ENCODE data around the gene CKAP2L.

CKAP2L gene, protein sequence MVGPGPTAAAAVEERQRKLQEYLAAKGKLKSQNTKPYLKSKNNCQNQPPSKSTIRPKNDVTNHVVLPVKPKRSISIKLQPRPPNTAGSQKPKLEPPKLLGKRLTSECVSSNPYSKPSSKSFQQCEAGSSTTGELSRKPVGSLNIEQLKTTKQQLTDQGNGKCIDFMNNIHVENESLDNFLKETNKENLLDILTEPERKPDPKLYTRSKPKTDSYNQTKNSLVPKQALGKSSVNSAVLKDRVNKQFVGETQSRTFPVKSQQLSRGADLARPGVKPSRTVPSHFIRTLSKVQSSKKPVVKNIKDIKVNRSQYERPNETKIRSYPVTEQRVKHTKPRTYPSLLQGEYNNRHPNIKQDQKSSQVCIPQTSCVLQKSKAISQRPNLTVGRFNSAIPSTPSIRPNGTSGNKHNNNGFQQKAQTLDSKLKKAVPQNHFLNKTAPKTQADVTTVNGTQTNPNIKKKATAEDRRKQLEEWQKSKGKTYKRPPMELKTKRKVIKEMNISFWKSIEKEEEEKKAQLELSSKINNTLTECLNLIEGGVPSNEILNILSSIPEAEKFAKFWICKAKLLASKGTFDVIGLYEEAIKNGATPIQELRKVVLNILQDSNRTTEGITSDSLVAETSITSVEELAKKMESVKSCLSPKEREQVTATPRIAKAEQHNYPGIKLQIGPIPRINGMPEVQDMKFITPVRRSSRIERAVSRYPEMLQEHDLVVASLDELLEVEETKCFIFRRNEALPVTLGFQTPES

DNA sequence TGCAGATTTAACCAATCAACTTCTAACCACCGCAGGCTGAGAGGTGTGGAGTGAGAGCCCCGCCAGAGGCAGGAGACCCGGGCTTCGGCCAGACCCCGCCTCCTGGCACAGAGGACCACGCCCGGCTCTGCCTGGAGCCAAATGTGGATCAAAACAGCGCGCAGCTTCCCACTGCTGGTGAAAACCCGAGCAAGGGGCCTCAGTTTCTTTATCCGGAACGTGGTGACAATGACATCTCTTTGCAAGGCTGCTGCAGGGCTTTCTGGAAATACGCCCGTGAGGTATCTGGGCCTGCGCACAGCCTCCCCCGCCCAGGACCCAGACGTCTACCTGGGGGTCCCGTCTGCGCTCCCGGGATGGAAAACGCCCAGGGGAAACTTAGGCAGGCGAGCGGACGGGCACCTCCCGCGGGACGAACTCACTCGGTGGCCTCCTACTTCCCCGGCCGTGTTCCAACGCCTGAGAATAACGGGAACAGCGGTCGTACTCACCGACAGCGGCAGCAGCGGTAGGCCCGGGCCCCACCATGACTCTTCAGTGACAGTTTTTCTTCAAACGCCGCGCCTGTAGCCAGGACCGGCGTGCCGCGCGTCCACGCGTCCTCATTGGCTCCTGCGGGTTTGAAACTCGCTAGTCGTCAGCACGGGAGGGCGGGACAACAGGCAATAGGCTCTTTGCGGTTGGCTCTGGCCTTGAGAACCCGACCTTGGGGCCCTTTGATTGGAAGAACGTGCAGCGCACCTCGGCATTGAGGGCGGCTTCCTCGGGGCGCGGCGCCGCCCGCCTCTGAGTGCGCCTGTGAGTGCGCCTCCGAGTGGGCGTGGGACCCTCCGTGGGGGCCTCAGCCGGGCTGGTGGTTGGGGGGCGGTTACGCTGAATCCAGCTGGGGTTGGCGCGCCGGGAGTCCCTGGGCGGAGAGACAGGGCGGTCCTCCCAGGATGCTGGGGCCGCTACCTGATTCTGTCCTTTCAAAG lies at the start of gene CKAP2L:
Gene CKAP2L, minus strand, starts transcription at position 539 of the 974 bp plus-strand sequence. Its CDS starts 11 bp downstream, at position 528.
- peak; percentile 95 for DNase-seq

- no peak for DNase-seq
Observed at GRCh38 chr2:112813280-112813966, 49.0 kb upstream of the CKAP2L start.

GRCh38 chr2:112812318-112813267 lies 48.2 kb upstream of the CKAP2L start:
- no peak for DNase-seq

DNA sequence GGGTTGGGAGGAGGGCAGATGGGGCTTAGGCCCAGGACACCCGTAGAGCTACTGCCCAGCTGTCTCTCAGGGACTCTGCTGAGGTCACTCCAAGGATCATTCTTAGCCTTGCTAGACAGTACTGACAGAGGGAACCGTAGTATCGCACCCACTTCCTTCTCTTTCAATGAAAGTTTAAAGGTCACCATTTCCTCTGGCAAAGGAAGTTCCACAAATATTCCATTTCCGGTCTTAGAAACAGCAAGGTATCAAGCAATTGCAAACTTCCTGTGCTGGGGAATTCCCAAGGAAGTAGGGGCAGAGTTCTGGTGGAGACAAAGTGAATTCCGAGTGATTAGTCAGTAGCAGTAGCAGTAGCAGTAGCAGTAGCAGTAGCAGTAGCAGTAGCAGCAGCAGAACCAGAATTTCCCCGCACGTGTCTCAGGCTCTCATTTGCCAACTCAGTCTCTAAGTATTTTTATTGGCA lies 47.5 kb upstream of the CKAP2L start:
- DNase-seq = peak; percentile 56

DNA sequence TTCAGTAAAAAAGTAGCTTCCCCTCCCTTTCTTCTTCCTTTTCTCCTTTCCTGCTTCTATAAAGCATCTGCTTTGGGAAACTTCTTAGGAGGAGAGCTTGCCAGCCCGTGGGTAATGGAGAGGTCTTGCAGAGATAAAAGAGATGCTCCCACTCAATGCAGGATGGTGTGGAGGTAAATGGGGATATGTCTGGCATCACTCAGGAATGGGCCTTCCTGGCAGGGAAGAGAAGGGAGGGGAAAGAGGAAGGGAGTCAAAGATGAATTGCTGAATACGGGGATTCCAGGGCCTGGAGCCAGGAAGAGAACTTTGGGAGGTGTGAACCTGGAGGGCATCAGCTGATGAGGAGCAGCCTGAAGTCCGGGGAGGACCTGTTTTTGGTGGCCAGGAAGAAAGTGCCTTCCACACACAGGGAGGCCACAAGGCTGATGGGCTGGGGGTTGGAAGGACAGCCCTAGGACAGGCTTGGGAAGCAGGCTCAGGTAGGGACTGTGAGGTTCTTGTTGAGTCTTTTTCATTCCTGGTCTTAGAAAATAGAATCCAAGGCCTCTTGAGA lies 46.9 kb upstream of the CKAP2L start:
- DNase-seq = no peak

DNA sequence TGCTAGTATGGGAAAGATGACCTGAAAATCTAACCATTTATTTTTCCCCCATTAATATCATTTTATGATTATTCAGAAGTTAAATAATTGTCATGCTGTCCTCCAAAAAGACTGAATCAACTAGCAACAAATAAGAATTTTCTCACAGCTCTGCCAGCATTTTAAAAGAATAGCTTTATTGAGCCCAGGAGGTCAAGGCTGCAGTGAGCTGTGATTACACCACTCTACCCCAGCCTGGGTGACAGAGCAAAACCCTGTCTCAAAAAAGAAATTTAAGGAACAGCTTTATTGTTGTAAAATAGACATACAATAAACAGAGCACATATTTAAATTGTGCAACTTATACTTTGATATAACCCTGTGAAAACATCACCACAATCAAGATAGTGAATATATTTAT lies 44.7 kb upstream of the CKAP2L start:
- no peak for DNase-seq

- no peak for DNase-seq
Observed at GRCh38 chr2:112807233-112807807, 42.9 kb upstream of the CKAP2L start.

- no peak for DNase-seq
Observed at GRCh38 chr2:112805542-112805941, 41.1 kb upstream of the CKAP2L start.

- no peak for DNase-seq
Observed at GRCh38 chr2:112803691-112804521, 39.5 kb upstream of the CKAP2L start.

- no peak for DNase-seq
Observed at GRCh38 chr2:112800881-112801583, 36.6 kb upstream of the CKAP2L start.

GRCh38 chr2:112798979-112799975 lies 34.9 kb upstream of the CKAP2L start:
- peak; percentile 37 for DNase-seq

- no peak for DNase-seq
Observed at GRCh38 chr2:112796486-112796885, 32.1 kb upstream of the CKAP2L start.

DNA sequence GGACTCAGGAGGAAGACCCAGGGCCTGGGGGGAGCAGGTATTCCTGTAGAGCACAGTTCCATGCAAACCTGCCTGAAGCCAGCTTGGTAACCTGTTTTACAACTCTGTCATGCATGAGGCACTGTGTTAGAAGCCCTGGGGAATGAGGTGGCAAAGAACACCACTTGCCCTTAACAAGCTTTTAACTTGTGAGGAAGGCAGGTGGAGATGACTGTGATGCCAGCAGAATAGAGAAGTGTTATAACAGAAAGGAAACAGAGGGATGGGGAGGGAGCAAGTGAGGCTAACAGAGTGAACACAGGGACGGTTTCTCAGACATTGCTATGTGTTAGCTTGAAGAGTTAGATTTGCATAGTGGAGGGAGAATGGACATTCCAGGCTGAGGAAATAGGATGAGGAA lies 31.4 kb upstream of the CKAP2L start:
- DNase-seq = no peak

- no peak for DNase-seq
Observed at GRCh38 chr2:112794841-112795240, 30.4 kb upstream of the CKAP2L start.

DNA sequence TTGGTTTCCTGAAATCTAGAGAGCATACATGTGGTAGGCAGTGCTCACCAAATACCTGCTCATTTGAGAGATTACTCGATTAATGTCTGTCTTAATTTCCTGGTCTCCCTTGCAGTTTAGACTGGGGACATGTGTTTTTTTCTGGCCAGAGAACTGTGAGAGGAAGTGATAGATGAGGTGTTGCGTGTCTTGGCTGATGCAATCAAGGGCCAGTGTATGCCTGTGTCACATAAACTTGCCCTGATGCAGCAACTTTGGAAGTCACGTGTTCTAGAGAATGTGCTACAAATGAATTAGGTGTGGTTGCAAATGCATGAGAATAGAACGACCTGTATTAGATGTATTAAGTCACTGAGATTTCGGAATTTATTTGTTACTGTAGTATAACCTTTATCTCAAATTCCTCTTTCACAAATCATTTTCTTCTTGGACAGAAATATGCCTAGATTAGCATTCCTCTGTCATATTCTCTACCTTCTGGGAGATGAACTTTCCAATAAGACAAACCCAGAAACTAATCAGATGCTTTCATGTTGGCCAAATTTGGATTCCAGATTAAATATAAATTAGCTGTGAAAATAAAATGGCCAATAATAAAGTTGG lies 29.8 kb upstream of the CKAP2L start:
- DNase-seq = peak; percentile 81

DNA sequence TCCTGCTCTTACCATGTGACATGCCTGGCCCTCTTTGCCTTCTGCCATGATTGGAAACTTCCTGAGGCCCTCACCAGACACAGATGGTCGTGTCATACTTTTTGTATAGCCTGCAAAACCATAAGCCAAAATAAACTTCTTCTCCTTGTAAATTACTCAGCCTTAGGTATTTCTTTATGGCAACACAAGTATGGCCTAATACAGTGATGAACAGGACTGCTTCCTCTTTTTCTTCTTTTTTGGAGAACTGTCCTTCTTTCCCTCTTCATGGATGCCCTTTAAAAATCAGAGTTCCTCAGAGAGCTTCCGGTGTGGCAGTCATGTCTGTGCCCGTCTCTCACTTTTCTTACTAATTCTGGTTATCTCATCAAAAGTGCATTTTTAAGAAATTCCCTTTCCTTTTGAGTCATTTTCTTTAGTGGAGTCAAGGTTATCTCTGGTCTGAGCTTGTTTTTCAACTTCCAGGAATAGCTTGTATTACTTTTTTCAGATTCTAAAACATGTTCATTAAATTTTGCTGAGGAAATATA lies 29.1 kb upstream of the CKAP2L start:
- DNase-seq = peak; percentile 33

DNA sequence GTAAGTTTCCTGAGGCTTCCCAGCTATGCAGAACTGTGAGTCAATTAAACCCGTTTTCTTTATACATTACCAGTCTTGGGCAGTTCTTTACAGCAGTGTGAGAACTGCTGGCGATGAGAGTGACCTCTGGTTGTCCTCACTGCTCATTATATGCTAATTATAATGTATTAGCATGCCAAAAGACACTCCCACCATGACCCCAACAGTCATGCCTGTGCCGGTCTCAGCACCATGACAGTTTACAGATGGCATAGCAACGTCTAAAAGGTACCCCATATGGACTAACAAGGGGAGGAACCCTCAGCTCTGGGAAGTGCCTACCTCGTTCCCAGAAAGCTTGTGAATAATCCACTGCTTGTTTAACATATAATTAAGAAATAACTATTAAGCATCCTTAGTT lies 28.0 kb upstream of the CKAP2L start:
- no peak for DNase-seq
